ENCODE data around the gene SLC7A10. TPM values are rescaled to one million over a fixed set of nuclear protein-coding genes. Genes with fewer than 3 reads are reported as not detected.

The SLC7A10 gene
- total RNA-seq, 1 donor from 2014 or later, result 5.4 TPM

GRCh38 chr19:33251076-33251475 lies 25.4 kb upstream of the SLC7A10 start:
- DNase-seq (ENCODE audit: extremely low spot score in 2 of 2), result no peak
- Histone ChIP-seq H3K27ac (no peak overlapping the region), H3K9me3 (no peaks in the 10 kb centered on the region), H3K4me3 (no peak overlapping the region), H3K4me1 (no peaks in the 10 kb centered on the region), H3K36me3 (no peaks in the 10 kb centered on the region), H3K27me3 (no peaks in the 10 kb centered on the region)
- intact Hi-C loops (cut with DNase I), result no loop called here
- TF ChIP-seq POLR2A (IDR thresholded peaks at IDR 0.05) (no peak), CTCF (IDR thresholded peaks at IDR 0.05) (no peak), POLR2AphosphoS5 (IDR thresholded peaks at IDR 0.05; ENCODE audit: insufficient read depth in 1 of 2, low read depth in 1 of 2) (no peak)

GRCh38 chr19:33250500-33250899 lies 24.9 kb upstream of the SLC7A10 start:
- no peaks in the 10 kb centered on the region for H3K36me3 ChIP-seq
- H3K9me3 ChIP-seq, result no peaks in the 10 kb centered on the region
- DNase-seq (ENCODE audit: extremely low spot score in 2 of 2), result no peak
- no peaks in the 10 kb centered on the region for H3K27me3 ChIP-seq
- H3K4me1 ChIP-seq, result no peaks in the 10 kb centered on the region
- no peak overlapping the region for H3K27ac ChIP-seq
- H3K4me3 ChIP-seq, result no peak overlapping the region
- intact Hi-C loops (cut with DNase I), result no loop called here
- TF ChIP-seq CTCF (IDR thresholded peaks at IDR 0.05) (no peak), POLR2A (IDR thresholded peaks at IDR 0.05) (no peak), POLR2AphosphoS5 (IDR thresholded peaks at IDR 0.05; ENCODE audit: insufficient read depth in 1 of 2, low read depth in 1 of 2) (no peak)

GRCh38 chr19:33249740-33250366 lies 24.2 kb upstream of the SLC7A10 start:
- Histone ChIP-seq H3K4me1 (no peaks in the 10 kb centered on the region), H3K27ac (no peak overlapping the region), H3K27me3 (no peaks in the 10 kb centered on the region), H3K36me3 (no peaks in the 10 kb centered on the region), H3K4me3 (no peak overlapping the region), H3K9me3 (no peaks in the 10 kb centered on the region)
- no peak for TF ChIP-seq CTCF (IDR thresholded peaks at IDR 0.05)
- TF ChIP-seq POLR2AphosphoS5 (IDR thresholded peaks at IDR 0.05; ENCODE audit: insufficient read depth in 1 of 2, low read depth in 1 of 2), result no peak
- intact Hi-C loops (cut with DNase I), result no loop called here
- no peak for DNase-seq (ENCODE audit: extremely low spot score in 2 of 2)

- Histone ChIP-seq H3K9me3 (no peaks in the 10 kb centered on the region), H3K27me3 (no peaks in the 10 kb centered on the region), H3K4me1 (no peaks in the 10 kb centered on the region), H3K36me3 (no peaks in the 10 kb centered on the region), H3K4me3 (no peak overlapping the region), H3K27ac (no peak overlapping the region)
- TF ChIP-seq CTCF (IDR thresholded peaks at IDR 0.05), result no peak
- TF ChIP-seq POLR2AphosphoS5 (IDR thresholded peaks at IDR 0.05; ENCODE audit: insufficient read depth in 1 of 2, low read depth in 1 of 2), result no peak
- DNase-seq (ENCODE audit: extremely low spot score in 2 of 2), result no peak
- intact Hi-C loops (cut with DNase I), result no loop called here
Measured at GRCh38 chr19:33248954-33249613, 23.4 kb upstream of the SLC7A10 start.

GRCh38 chr19:33248553-33248953 lies 22.9 kb upstream of the SLC7A10 start:
- intact Hi-C loops (cut with DNase I), result no loop called here

More at GRCh38 chr19:33248553-33248953, 22.9 kb upstream of the SLC7A10 start:
- Histone ChIP-seq H3K9me3 (no peaks in the 10 kb centered on the region), H3K36me3 (no peaks in the 10 kb centered on the region), H3K4me3 (no peak overlapping the region), H3K27me3 (no peaks in the 10 kb centered on the region), H3K4me1 (no peaks in the 10 kb centered on the region), H3K27ac (no peak overlapping the region)
- DNase-seq (ENCODE audit: extremely low spot score in 2 of 2), result no peak
- TF ChIP-seq POLR2AphosphoS5 (IDR thresholded peaks at IDR 0.05; ENCODE audit: insufficient read depth in 1 of 2, low read depth in 1 of 2) (no peak), POLR2A (IDR thresholded peaks at IDR 0.05) (no peak), CTCF (IDR thresholded peaks at IDR 0.05) (no peak)

All from vagina (tissue), 2 donors.